HepG2 (cell line): Measurements from ENCODE around the gene ELP1. TPM values are rescaled to one million over a fixed set of nuclear protein-coding genes. Genes with fewer than 3 reads are reported as not detected.

Source experiments
- BRF2 ChIP-seq: sonication (generic); formaldehyde crosslinking; IDR thresholded peaks from 2 replicates; pipeline ENCODE4 v1.8.1; 2022; ENCODE audit warnings: mild to moderate bottlenecking, missing genetic modification reagents
- GZF1 ChIP-seq: sonication (generic); formaldehyde crosslinking; IDR thresholded peaks from 2 replicates; pipeline ENCODE4 v1.5.1; 2020; ENCODE audit warnings: mild to moderate bottlenecking, missing genetic modification reagents
- HOXA3 ChIP-seq: sonication (generic); formaldehyde crosslinking; IDR thresholded peaks from 2 replicates; pipeline ENCODE4 v1.5.0; 2020; ENCODE audit warnings: missing genetic modification reagents
- ISL2 ChIP-seq: sonication (generic); formaldehyde crosslinking; IDR thresholded peaks from 2 replicates; pipeline ENCODE4 v1.5.0; 2020; ENCODE audit warnings: missing genetic modification reagents
- KDM1A ChIP-seq: IDR thresholded peaks from 2 replicates; pipeline ENCODE4 v1.6.1; 2016; ENCODE audit warnings: missing compliant biosample characterization
- KLF11 ChIP-seq: IDR thresholded peaks from 2 replicates; pipeline ENCODE4 v1.6.1; 2016; ENCODE audit warnings: missing compliant biosample characterization
- MTA1 ChIP-seq: sonication (generic); formaldehyde crosslinking; IDR thresholded peaks from 2 replicates; pipeline ENCODE4 v1.4.0; 2020; ENCODE audit warnings: missing genetic modification reagents, mild to moderate bottlenecking, borderline replicate concordance
- MXD4 ChIP-seq: IDR thresholded peaks from 2 replicates; pipeline ENCODE4 v1.6.1; 2016; ENCODE audit warnings: mild to moderate bottlenecking, missing biosample characterization, missing genetic modification reagents
- PHF5A ChIP-seq: IDR thresholded peaks from one replicate; pipeline ENCODE4 v1.6.1; 2018; ENCODE audit warnings: low read depth, missing genetic modification reagents; ENCODE audit not compliant: unreplicated experiment
- PPARG ChIP-seq: conservative IDR thresholded peaks from 2 replicates; pipeline ENCODE4 v1.6.1; 2016; ENCODE audit warnings: missing biosample characterization, missing genetic modification reagents
- RORA ChIP-seq: sonication (generic); formaldehyde crosslinking; IDR thresholded peaks from 2 replicates; pipeline ENCODE4 v1.5.0; 2020; ENCODE audit warnings: mild to moderate bottlenecking, missing genetic modification reagents, moderate library complexity
- SKIL ChIP-seq: sonication (generic); formaldehyde crosslinking; IDR thresholded peaks from 2 replicates; pipeline ENCODE4 v1.8.0; 2022; ENCODE audit warnings: missing genetic modification reagents, mild to moderate bottlenecking, moderate library complexity, borderline replicate concordance
- TAF15 ChIP-seq: fragments of 200-400 bp; formaldehyde crosslinking; IDR thresholded peaks from one replicate; pipeline ENCODE4 v1.6.1; 2018; ENCODE audit warnings: mild to moderate bottlenecking, low read depth, low read length; ENCODE audit not compliant: poor library complexity, severe bottlenecking
- TEAD3 ChIP-seq: optimal IDR thresholded peaks from 2 replicates; pipeline ENCODE3; 2016; ENCODE audit warnings: borderline replicate concordance
- TRIM22 ChIP-seq: fragments of 450-650 bp; IDR thresholded peaks from 2 replicates; pipeline ENCODE4 v1.6.1; 2017
- ZBTB7B ChIP-seq: sonication (generic); formaldehyde crosslinking; IDR thresholded peaks from 2 replicates; pipeline ENCODE4 v1.4.0; 2020; ENCODE audit warnings: missing genetic modification reagents
- ZHX2 ChIP-seq, 2 experiments: sonication (generic) in 1 of 2; formaldehyde crosslinking in 1 of 2; IDR thresholded peaks; 2 replicates each; pipeline versions ENCODE4 v1.6.1 to v1.9.0; 2014 to 2022; ENCODE audit warnings: antibody characterized with exemption in 1 of 2, borderline replicate concordance in 1 of 2, inconsistent platforms in 1 of 2, low read depth in 1 of 2, missing genetic modification reagents in 1 of 2
- ZNF138 ChIP-seq: sonication (generic); formaldehyde crosslinking; IDR thresholded peaks from 2 replicates; pipeline ENCODE4 v1.5.0; 2020; ENCODE audit warnings: mild to moderate bottlenecking, low read depth, missing genetic modification reagents
- ZNF33A ChIP-seq: sonication (generic); formaldehyde crosslinking; IDR thresholded peaks from 2 replicates; pipeline ENCODE4 v1.5.1; 2020; ENCODE audit warnings: missing genetic modification reagents, mild to moderate bottlenecking, moderate library complexity, borderline replicate concordance
- polyA plus RNA-seq, 8 experiments: library from polyadenylated mRNA; depleted of rRNA in 3 of 8; stranded (reverse) in 7 of 8; unstranded in 1 of 8; fragments of >200 nt; fragmentation: Illumina TruSeq in 4 of 8; extraction: Trizol in 4 of 8; gene quantifications; 2 replicates each; pipeline versions ENCODE4 v1.2.1 to v1.2.3, GENCODE V29; 2011 to 2016; ENCODE audit warnings: low read depth in 4 of 8, missing spikeins in 1 of 8, mixed read lengths in 1 of 8; ENCODE audit not compliant: insufficient read depth in 1 of 8
- total RNA-seq, 5 experiments: library from RNA; depleted of rRNA; stranded (reverse); fragments of >200 nt; fragmentation: Illumina TruSeq; extraction: Trizol; gene quantifications; 2 replicates each; pipeline ENCODE4 v1.2.3, GENCODE V29; 2016; ENCODE audit warnings: low read depth in 1 of 5

The ELP1 gene
- total and polyA plus RNA-seq, 2 of the 13 experiments (the other 11 are each of a cell fraction or from before 2014, with no cell fraction given), result 157 to 275 TPM

GRCh38 chr9:108885643-108886348 lies 48.1 kb downstream of the ELP1 start (continued):
- TF ChIP-seq ISL2 (CRISPR knock-in tag) (peak; percentile 99), TAF15 (no peak), PHF5A (CRISPR knock-in tag) (no peak), TEAD3 (CRISPR knock-in tag) (peak; percentile 93), MTA1 (CRISPR knock-in tag) (no peak; the same call in 1 of the 2 replicates), KDM1A (CRISPR knock-in tag) (no peak), ZNF138 (no peak), ZHX2 (IDR thresholded peaks at IDR 0.05; ENCODE audit: low read depth) (no peak), ZHX2 (CRISPR knock-in tag; IDR thresholded peaks at IDR 0.05; ENCODE audit: borderline replicate concordance) (no peak), GZF1 (CRISPR knock-in tag) (no peak; the same call in 1 of the 2 replicates), KLF11 (peak; percentile 83; the same call in 1 of the 2 replicates), RORA (no peak), BRF2 (CRISPR knock-in tag) (peak; percentile 89; the same call in 1 of the 2 replicates), ZNF33A (CRISPR knock-in tag) (peak; percentile 27; the same call in 1 of the 2 replicates), PPARG (CRISPR knock-in tag) (peak; percentile 96), MXD4 (CRISPR knock-in tag) (peak; percentile 71), ZBTB7B (CRISPR knock-in tag) (peak; percentile 95), SKIL (CRISPR knock-in tag) (peak; percentile 99), TRIM22 (no peak), HOXA3 (peak; percentile 88)
